Measurements from ENCODE around the gene ZBTB14. TPM values are rescaled to one million over a fixed set of nuclear protein-coding genes. Genes with fewer than 3 reads are reported as not detected.

Gene ZBTB14
- total and polyA plus RNA-seq, 4 donors: 2.2 to 6.9 (median 4.4) TPM

- no peak overlapping the region for H3K4me3 ChIP-seq (ENCODE audit: low read depth in 1 of 3, low read length in 3 of 3)
- no peaks in the 10 kb centered on the region for H3K27me3 ChIP-seq (ENCODE audit: control insufficient read depth in 4 of 4, insufficient read depth in 4 of 4, low read length in 3 of 4)
- DNase-seq (ENCODE audit: low spot score): no peak
- H3K9ac ChIP-seq (ENCODE audit: low read depth in 1 of 2, low read length in 2 of 2): no peak overlapping the region
- peaks cover 0 to 18% (median 7%) of the 10 kb centered on the region in 4 donors for H3K36me3 ChIP-seq (ENCODE audit: control insufficient read depth in 4 of 4, insufficient read depth in 3 of 4, low read depth in 1 of 4, low read length in 3 of 4)
- 74% methylated on average over 2 of the region's 2 CpGs for WGBS
- TF ChIP-seq REST (IDR thresholded peaks at IDR 0.05): no peak
- TF ChIP-seq SP1 (IDR thresholded peaks at IDR 0.05): no peak
- TF ChIP-seq YY1 (IDR thresholded peaks at IDR 0.05): no peak
- no peak for TF ChIP-seq HNF4G (IDR thresholded peaks at IDR 0.05)
- TF ChIP-seq HNF4A (conservative IDR thresholded peaks at IDR 0.05): no peak
- no peak for TF ChIP-seq NR2F2 (IDR thresholded peaks at IDR 0.05)
- TF ChIP-seq RAD21 (IDR thresholded peaks at IDR 0.05): no peak
- TF ChIP-seq ATF3 (IDR thresholded peaks at IDR 0.05): no peak
- no peak for TF ChIP-seq EGR1 (IDR thresholded peaks at IDR 0.05; ENCODE audit: low read depth in 2 of 2)
- TF ChIP-seq FOXA1 (IDR thresholded peaks at IDR 0.05): no peak
- no peaks in the 10 kb centered on the region for H3K9me3 ChIP-seq (ENCODE audit: control insufficient read depth in 4 of 4, low read length in 3 of 4)
- H3K27ac ChIP-seq (ENCODE audit: low read depth in 1 of 2, low read length in 2 of 2): no peak overlapping the region
- no peaks in the 10 kb centered on the region for H3K4me1 ChIP-seq (ENCODE audit: control insufficient read depth in 4 of 4, insufficient read depth in 4 of 4, low read length in 3 of 4)
Observed at GRCh38 chr18:5288517-5288935, 7.0 kb downstream of the ZBTB14 start.

GRCh38 chr18:5287854-5288253 is 7.7 kb downstream of the ZBTB14 start:
- Histone ChIP-seq H3K4me1 (ENCODE audit: control insufficient read depth in 4 of 4, insufficient read depth in 4 of 4, low read length in 3 of 4) (no peaks in the 10 kb centered on the region), H3K27ac (ENCODE audit: low read depth in 1 of 2, low read length in 2 of 2) (no peak overlapping the region), H3K4me3 (ENCODE audit: low read depth in 1 of 3, low read length in 3 of 3) (no peak overlapping the region), H3K36me3 (ENCODE audit: control insufficient read depth in 4 of 4, insufficient read depth in 3 of 4, low read depth in 1 of 4, low read length in 3 of 4) (peaks cover 0 to 18% (median 7%) of the 10 kb centered on the region in 4 donors), H3K9ac (ENCODE audit: low read depth in 1 of 2, low read length in 2 of 2) (no peak overlapping the region), H3K27me3 (ENCODE audit: control insufficient read depth in 4 of 4, insufficient read depth in 4 of 4, low read length in 3 of 4) (no peaks in the 10 kb centered on the region), H3K9me3 (ENCODE audit: control insufficient read depth in 4 of 4, low read length in 3 of 4) (no peaks in the 10 kb centered on the region)
- no peak for TF ChIP-seq REST (IDR thresholded peaks at IDR 0.05)
- TF ChIP-seq RXRA (IDR thresholded peaks at IDR 0.05): no peak
- no peak for TF ChIP-seq MAX (IDR thresholded peaks at IDR 0.05)
- no peak for TF ChIP-seq ATF3 (IDR thresholded peaks at IDR 0.05)
- no peak for TF ChIP-seq JUND (IDR thresholded peaks at IDR 0.05)
- no peak for TF ChIP-seq HNF4G (IDR thresholded peaks at IDR 0.05)
- TF ChIP-seq TAF1 (conservative IDR thresholded peaks at IDR 0.05): no peak
- no peak for TF ChIP-seq GABPA (IDR thresholded peaks at IDR 0.05 in 1 of 2, conservative IDR thresholded peaks at IDR 0.05 in 1 of 2)
- no peak for TF ChIP-seq SP1 (IDR thresholded peaks at IDR 0.05)
- no peak for TF ChIP-seq NR2F2 (IDR thresholded peaks at IDR 0.05)
- TF ChIP-seq FOXA2 (IDR thresholded peaks at IDR 0.05): no peak
- TF ChIP-seq ZBTB33 (IDR thresholded peaks at IDR 0.05): no peak
- no peak for TF ChIP-seq YY1 (IDR thresholded peaks at IDR 0.05)
- no peak for TF ChIP-seq CTCF (IDR thresholded peaks at IDR 0.05; ENCODE audit: low read depth, low read length, missing input control)
- no peak for TF ChIP-seq HNF4A (conservative IDR thresholded peaks at IDR 0.05)
- WGBS: 95% methylated on average over 2 of the region's 2 CpGs
- no peak for DNase-seq (ENCODE audit: low spot score)
